Measurements from ENCODE around the gene USP1. TPM values are rescaled to one million over a fixed set of nuclear protein-coding genes. Genes with fewer than 3 reads are reported as not detected.

Gene USP1
- total RNA-seq, 1 experiment from 2014 or later: 75.0 TPM

GRCh38 chr1:62426237-62426636, 10.6 kb upstream of the USP1 start:
- DNase-seq (ENCODE audit: low read depth): no peak

- DNase-seq (ENCODE audit: low read depth): no peak
These were observed 10.1 kb upstream of the USP1 start for GRCh38 chr1:62426794-62427193.

- no peak for DNase-seq (ENCODE audit: low read depth)
These were observed 8.5 kb upstream of the USP1 start for GRCh38 chr1:62428351-62428750.

- DNase-seq (ENCODE audit: low read depth): no peak
These were observed 7.3 kb upstream of the USP1 start for GRCh38 chr1:62429581-62429980.

- no peak for DNase-seq (ENCODE audit: low read depth)
These were observed 2.8 kb upstream of the USP1 start for GRCh38 chr1:62433861-62434617.

- no peak for DNase-seq (ENCODE audit: low read depth)
These were observed 2.2 kb upstream of the USP1 start for GRCh38 chr1:62434618-62435001.

GRCh38 chr1:62435231-62436038, 1.4 kb upstream of the USP1 start:
- no peak for DNase-seq (ENCODE audit: low read depth)

GRCh38 chr1:62436039-62436465, 797 bp upstream of the USP1 start:
- DNase-seq (ENCODE audit: low read depth): no peak

GRCh38 chr1:62437273-62437940, 558 bp downstream of the USP1 start:
- DNase-seq (ENCODE audit: low read depth): peak; percentile 31

GRCh38 chr1:62438163-62438562, 1.3 kb downstream of the USP1 start:
- peak; percentile 8 for DNase-seq (ENCODE audit: low read depth)

- no peak for DNase-seq (ENCODE audit: low read depth)
These were observed 3.0 kb downstream of the USP1 start for GRCh38 chr1:62439652-62440371.

- DNase-seq (ENCODE audit: low read depth): no peak
These were observed 7.9 kb downstream of the USP1 start for GRCh38 chr1:62444701-62445100.

- no peak for DNase-seq (ENCODE audit: low read depth)
These were observed 11.5 kb downstream of the USP1 start for GRCh38 chr1:62448221-62448933.

- DNase-seq (ENCODE audit: low read depth): no peak
These were observed 13.5 kb downstream of the USP1 start for GRCh38 chr1:62450301-62450700.

GRCh38 chr1:62452951-62453350, 16.1 kb downstream of the USP1 start:
- no peak for DNase-seq (ENCODE audit: low read depth)

GRCh38 chr1:62457955-62458354, 21.1 kb downstream of the USP1 start:
- DNase-seq (ENCODE audit: low read depth): no peak

- DNase-seq (ENCODE audit: low read depth): no peak
These were observed 25.5 kb downstream of the USP1 start for GRCh38 chr1:62462370-62462769.

GRCh38 chr1:62467092-62467491, 30.2 kb downstream of the USP1 start:
- DNase-seq (ENCODE audit: low read depth): no peak

- DNase-seq (ENCODE audit: low read depth): no peak
These were observed 39.8 kb downstream of the USP1 start for GRCh38 chr1:62476525-62477219.

- no peak for DNase-seq (ENCODE audit: low read depth)
These were observed 44.8 kb downstream of the USP1 start for GRCh38 chr1:62481681-62482080.
